ENCODE data around the gene TSHZ2.

- TF ChIP-seq CTCF (IDR thresholded peaks at IDR 0.05 in 4 of 5, conservative IDR thresholded peaks at IDR 0.05 in 1 of 5) (no peak), POLR2A (IDR thresholded peaks at IDR 0.05) (no peak)
Observed at GRCh38 chr20:53133125-53133524, 161.0 kb downstream of the TSHZ2 start.
